ENCODE measurements around the gene POU6F2.

GRCh38 chr7:39394105-39394680 lies 416.5 kb downstream of the POU6F2 start:
- TF ChIP-seq EZH2phosphoT487 (IDR thresholded peaks at IDR 0.05; ENCODE audit: insufficient read depth, low read depth) = no peak
- TF ChIP-seq EZH2 (IDR thresholded peaks at IDR 0.05; ENCODE audit: insufficient read depth, poor library complexity, severe bottlenecking) = no peak
